ENCODE results near the gene ATG7. TPM values are rescaled to one million over a fixed set of nuclear protein-coding genes. Genes with fewer than 3 reads are reported as not detected.
"Not testable (repeated sequence)": the region's sequence is repeated elsewhere in the genome, so short reads cannot be mapped to it uniquely, and the experiment has no call there.

The ATG7 gene
- total RNA-seq, 1 donor from 2014 or later, result 62.9 TPM

DNA sequence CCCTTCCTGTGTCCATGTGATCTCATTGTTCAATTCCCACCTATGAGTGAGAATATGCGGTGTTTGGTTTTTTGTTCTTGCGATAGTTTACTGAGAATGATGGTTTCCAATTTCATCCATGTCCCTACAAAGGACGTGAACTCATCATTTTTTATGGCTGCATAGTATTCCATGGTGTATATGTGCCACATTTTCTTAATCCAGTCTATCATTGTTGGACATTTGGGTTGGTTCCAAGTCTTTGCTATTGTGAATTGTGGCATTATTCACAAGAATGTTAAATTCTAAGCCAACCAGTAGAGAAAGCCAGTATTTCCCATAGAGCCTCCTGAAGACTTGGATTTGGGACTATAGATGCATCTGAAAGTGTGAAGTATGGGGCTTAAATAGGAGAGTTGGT is 230.2 kb downstream of the ATG7 start:
- not testable (repeated sequence) for DNase-seq (ENCODE audit: low spot score)

DNA sequence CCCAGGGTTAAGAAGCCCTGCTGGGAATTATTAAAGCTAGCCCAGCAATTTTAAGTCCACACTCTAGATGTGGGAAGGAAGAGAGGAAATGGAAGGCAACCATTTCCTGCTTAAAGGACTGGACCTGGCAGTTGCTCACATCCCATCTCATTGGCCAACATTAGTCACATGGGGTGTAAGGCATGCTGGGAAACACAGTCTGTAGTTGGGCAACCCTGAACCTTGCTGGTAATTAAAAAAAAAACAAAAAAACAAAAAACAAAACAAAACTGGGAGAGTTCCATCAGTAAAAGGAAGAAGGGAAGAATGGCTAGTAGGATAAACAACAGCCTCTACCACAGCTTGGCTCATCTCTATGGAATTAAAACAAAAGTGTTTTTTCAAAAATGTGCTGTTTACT is 235.5 kb downstream of the ATG7 start:
- DNase-seq (ENCODE audit: low spot score), result no peak

DNA sequence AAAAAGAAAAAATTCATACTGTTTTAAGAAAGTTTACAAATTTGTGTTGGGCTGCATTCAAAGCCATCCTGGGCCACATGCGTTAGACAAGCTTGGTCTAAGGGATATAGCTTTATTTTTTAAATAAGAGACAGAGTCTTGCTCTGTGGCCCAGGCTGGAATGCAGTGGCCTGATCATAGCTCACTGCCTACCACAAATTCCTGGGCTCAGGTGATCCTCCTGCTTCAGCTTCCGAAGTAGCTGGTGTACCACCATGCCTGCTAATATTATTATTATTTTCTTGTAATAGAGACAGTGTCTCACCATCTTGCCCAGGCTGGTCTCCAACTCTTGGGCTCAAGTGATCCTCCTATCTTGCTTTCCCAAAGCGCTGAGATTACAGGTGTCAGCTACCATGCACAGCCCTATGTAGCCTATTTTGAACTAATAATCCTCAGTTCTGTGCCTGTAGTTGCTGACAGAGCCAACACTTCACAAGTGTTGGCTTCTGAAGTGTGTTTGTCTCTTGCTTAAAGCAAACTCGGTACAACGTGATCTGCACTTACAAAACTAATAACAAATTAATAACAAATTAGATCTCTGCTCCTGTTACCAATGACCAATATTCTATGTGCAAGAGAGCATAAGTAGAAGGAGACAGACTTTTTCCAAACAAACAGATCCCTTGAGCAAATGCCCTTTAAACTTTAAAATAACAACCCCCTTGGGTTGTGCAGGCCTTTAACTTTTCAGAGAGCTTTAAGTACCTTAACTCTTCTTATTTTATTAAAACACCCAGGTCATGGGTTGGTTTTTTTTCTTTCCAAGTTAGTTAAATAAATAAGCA is 236.4 kb downstream of the ATG7 start:
- no peak for DNase-seq (ENCODE audit: low spot score)

DNA sequence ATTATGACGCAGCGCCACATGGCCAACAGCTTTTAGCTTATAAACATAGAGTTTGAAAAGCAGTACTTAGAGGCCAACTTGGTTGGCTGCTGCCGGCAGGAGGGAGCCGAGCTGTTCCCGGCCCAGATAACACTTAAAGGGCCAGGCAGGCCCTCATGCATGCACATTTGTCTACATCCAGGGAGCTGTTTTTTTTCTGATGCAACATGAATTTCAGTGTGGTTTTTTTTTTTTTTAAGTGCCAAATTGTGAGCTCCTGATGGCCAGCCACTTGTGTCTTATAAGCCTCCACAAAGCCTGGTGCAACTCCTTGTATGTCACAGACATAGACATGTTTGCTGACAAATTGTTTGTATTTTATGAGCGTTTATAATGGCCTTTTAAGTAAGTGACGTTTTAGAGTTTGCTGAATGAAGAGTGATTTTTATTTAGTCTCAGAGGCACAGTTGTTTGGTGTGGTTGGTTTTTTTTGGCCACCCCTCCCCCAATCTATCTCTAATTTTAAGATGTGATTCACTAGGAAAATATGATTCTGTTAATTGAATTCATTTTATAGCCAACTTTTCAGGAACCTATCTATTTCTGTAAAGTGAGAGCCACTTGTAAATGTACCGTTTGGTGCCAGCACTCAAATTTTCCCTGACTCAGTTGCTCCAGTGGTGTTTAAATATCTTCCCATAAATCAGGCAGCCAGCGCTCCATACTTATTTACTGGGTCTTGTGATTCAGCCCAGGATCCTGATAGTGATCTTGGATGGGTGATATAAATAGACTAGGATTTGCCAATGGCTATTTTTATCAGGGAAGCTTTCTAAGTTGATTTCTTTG is 237.2 kb downstream of the ATG7 start:
- DNase-seq (ENCODE audit: low spot score), result peak; percentile 78

DNA sequence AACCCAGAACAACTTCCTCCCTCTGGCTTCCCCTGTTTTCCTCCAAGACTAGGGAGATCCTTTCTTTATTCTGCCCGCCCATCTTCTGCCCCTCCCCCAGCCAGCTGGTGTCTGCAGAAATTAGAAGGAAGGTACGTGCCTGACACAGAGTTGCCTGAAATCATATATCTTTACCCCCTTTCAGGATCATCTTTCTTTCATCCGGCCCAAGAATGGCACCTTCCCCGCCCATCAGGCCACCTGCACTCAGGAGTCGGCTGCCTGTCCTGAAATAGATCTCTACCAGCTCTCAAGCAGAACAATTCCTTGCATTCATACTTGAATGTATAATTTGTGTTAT is 237.8 kb downstream of the ATG7 start:
- DNase-seq (ENCODE audit: low spot score), result peak; percentile 38

DNA sequence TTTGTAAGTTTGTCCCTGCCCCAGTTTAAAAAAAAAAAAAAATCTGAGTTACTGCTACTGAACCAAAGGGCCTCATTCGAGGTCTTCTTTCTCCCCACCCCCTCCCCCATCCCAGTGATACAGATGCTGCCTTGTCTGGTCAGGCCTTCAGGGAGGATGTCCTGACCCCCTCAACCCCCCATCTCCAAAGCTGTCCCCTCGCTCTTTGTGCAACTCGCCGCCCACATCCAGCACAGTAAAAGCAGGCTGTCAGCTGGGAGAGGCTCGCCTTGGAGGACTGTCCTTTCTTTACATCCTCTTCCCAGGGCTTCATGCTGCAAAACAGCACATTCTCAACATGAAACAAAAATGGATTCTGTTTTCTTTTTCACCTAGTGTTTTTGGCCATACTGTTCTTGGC is 238.2 kb downstream of the ATG7 start:
- DNase-seq (ENCODE audit: low spot score), result peak; percentile 43

DNA sequence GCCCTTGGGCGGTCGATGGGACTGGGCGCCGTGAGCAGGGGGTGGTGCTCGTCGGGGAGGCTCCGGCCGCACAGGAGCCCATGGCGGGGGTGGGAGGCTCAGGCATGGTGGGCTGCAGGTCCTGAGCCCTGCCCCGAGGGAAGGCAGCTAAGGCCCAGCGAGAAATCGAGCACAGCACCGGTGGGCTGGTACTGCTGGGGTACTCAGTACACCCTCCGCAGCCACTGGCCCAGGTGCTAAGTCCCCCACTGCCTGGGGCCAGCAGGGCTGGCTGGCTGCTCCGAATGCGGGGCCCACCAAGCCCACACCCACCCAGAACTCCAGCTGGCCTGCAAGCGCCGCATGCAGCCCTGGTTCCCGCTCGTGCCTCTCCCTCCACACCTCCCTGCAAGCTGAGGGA is 239.4 kb downstream of the ATG7 start:
- DNase-seq (ENCODE audit: low spot score), result peak; percentile 37

DNA sequence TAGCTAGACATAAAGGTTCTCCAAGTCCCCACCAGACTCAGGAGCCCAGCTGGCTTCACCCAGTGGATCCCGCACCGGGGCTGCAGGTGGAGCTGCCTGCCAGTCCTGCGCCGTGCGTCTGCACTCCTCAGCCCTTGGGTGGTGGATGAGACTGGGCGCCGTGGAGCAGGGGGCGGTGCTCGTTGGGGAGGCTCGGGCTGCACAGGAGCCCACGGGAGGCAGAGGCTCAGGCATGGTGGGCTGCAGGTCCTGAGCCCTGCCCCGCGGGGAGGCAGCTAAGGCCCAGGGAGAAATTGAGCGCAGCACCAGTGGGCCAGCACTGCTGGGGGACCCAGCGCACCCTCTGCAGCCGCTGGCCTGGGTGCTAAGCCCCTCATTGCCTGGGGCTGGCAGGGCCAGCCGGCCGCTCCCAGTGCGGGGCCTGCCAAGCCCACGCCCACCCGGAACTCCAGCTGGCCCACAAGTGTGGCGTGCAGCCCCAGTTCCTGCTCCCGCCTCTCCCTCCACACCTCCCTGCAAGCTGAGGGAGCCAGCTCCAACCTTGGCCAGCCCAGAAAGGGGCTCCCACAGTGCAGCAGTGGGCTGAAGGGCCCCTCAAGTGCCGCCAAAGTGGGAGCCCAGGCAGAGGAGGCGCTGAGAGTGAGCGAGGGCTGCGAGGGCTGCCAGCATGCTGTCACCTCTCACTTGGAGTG is 241.1 kb downstream of the ATG7 start:
- peak; percentile 36 for DNase-seq (ENCODE audit: low spot score)

DNA sequence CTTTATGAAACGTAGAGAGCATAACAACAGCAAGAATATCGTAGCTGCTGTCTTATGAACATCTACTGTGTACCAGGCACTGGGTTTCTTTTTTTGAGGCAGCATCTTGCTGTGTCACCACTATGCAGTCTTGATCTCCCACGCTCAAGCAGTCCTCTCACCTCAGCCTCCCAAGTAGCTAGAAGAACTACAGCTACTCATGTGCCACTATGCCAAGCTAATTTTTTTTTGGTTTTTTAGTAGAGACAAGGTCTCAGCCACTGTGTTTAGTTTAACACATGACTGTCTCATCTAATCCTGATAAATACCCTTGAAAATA is 241.6 kb downstream of the ATG7 start:
- no peak for DNase-seq (ENCODE audit: low spot score)

DNA sequence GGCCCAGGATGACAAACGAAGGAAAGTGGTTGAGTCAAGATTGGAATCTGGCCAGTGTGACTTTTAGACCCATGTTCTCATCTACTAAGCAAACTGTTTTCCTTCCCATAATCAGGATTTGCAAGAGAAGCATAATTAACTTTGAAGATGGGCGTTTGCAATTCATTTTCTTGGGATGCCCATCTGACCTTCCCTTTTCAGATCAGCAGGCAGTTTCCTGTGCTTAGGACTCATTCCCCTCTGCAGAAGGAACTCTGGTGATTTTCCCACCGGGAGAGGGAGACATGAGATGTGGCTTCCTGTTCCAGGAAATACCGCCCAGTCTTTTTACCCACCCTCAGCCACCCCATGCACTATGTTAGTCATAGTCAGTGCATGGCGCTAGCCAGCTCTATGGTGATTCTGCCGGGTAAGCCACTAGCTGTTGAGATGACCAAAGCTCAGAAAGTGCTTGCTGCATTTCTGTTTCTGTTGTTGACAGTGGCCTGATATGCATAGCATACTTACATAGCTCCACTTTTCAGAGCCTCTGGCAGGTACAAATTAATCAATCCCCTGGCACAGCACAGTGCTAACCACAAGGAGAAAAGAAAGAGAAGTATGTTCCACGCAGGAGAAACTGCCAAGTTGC is 242.1 kb downstream of the ATG7 start:
- DNase-seq (ENCODE audit: low spot score), result peak; percentile 62

DNA sequence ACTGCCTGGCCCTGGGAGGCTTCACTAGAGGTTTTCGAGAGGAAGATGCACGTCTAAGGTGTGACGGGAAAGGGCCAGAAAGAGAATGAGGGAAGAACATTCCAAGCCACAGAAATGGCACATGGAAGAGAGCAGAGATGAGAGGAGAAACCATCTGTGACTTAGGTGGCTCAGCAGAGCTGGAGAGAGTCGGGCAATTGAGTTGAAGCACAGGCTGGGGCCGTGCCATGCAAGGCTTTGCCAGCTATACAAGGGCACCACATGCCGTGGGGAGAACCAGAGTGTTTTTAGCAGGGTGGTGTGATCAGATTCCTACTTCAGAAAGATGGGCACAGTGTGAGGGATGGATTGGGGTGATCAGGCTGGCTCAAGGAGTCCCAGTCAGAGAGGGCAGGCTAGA is 245.4 kb downstream of the ATG7 start:
- DNase-seq (ENCODE audit: low spot score), result peak; percentile 17

DNA sequence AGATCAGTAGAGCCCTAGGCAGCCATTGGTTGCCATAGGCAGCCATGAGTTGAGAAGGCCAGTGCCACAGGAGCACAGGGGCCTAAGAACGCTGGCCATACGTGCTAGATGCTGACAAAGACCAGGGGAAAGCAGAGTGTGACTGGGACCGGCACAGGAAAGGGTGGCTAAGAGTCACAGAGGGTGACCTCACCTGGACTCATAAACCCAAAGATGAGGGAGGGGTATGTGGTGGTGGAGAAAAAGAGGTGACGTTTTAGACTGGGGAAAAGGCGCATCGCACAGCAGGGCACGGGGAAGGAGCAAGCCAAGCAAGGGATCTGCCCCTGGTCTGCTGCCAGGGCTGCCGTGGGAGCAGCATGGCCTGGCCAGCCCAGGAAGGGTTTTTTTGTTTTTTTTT is 249.0 kb downstream of the ATG7 start:
- peak; percentile 38 for DNase-seq (ENCODE audit: low spot score)

DNA sequence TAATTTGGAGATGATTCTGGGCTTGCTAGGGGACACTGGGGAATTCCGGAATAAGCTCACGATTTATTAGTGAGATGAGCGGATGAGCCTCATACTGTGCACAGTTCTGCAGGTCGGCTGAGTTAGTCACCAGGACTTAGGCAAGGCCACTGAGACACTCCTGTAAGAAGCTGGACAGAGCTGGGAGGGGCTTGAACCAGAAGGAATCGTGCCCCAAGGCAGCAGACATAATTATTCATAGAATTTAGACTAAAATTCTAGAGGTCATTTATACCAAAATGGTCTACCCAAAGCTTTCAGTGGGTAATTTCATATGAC is 250.2 kb downstream of the ATG7 start:
- DNase-seq (ENCODE audit: low spot score), result peak; percentile 1

DNA sequence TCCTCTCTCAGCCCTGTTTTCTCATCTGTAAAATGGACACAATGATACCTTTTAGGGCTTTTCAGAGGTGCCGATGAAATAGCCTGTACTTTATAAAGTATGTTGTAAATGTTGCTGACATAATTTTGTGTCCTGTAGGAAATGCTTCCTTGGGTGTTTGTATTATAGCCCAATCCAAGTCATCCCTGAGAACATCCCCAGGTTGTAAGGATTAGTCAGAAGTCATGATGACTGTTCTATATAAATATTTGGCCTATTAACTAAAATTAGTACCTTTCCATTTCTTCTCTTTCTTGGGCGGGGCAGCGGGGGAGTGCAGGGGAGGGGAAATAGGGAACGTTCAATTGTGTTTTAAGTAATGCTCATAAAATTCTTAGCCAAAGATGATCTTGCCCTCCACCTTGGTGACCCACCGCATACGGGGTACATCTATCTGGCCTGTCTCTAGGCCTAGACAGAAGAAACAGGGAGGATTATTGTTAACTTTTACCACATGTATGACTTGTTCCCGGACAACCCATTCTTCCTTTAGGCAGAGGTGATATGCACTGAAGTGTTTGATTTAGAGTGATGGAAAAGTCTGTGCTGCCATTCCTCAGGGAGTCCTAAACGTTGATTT is 250.9 kb downstream of the ATG7 start:
- DNase-seq (ENCODE audit: low spot score), result no peak

DNA sequence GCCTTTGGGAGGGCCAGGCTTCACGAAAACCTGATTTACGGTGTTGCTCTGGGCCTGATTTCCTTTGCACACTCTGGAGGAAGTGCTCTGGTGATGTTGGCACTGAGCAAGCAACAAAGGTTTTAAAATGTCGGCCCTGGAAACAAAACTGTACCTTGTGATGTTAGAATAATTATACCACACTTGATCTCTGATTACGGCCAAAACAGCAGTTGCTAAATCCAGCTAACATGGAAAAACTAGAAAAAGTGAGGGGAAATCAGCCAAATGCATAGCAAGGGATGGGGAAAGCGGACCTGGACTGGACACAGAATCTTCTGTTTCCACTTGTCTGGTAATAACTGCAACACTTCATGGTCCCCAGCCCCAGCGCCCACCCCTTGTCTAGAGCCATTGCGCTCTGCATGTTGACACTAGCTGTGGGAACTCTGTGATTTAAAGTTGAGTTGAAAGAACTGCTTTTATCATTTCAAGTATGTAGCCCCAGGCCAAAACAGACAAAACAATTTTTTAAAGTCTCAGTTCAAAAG is 251.4 kb downstream of the ATG7 start:
- no peak for DNase-seq (ENCODE audit: low spot score)

DNA sequence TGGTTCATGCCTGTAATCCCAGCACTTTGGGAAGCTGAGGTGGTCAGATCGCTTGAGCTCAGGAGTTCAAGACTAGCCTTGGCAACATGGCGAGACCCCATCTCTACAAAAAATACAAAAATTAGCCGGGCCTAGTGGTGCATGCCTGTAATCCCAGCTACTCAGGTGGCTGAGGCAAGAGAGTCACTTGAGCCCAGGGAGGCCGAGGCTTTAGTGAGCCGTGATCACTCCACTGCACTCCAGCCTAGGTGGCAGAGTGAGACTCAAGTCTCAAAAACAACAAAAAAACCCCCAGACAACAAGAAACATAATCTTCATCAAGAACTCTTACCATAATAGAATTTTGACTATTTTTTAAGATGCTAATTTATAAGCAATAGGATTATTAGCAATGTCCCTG is 253.9 kb downstream of the ATG7 start:
- peak; percentile 6 for DNase-seq (ENCODE audit: low spot score)

DNA sequence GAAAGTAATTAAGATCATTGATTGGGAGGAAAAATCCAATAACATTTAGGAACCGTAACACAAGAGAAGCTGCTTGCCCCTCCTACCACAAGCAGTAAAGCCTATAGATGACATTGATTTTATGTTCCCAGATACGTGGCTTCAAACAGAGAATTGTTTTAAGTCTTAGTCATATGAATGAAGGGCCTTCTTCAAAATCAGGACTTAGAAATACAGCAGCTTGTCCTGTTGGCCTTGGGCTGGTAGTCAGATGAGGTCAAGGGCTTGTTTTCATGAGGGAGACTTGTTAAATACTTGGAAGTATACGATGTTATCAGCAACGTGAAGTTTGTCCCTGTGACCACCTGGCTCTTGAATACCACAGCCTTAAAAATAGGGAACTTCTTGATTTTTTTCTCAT is 257.1 kb downstream of the ATG7 start:
- DNase-seq (ENCODE audit: low spot score), result no peak

DNA sequence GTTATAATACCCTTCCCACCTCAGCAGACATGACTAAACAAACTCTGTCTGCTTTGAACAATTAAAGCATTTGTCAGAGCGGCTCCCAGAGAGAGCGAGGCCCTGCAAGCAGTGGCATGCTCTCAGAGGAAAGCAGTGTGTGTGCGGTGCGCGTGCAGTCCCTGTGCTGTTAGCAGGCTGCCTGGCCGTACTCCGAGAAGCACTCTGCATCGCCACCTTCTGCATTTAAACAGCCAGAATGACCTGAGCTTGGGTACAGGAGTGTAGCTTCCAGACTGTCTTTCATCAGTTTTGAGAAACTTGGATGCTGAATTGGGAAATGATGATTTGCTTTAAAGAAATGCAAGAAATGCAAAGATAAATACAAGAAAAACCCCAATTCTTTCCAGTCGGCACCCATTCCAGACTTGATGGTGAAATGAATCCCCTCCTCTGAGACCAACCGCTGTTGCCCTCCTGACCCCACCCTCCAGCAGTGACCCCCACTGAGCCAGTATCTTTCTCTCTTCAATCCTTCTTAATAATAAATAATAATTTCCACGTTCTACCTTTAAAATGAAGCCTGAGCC is 258.0 kb downstream of the ATG7 start:
- DNase-seq (ENCODE audit: low spot score), result peak; percentile 81

DNA sequence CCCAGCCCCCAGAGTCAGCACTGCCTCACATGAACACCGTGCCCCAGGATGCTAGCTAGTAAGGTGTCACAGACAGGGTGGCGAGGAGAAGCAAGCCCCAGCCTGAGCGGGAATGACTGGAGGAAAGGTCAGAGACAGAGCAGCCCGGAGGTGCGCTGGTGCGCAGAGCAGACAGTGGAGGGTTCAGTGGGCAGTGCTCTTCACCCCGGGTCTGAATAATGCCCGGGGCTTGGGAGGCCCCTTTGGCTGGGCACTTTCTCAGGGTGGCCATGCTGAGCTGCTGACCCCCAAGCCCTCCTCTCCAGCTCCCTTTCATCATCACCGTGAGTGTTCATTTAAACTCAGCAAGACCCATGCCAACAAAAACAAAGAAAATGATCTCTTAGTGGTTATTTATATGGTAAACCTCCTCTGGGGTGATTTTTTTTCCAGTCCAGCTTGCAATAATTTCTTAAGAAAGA is 260.8 kb downstream of the ATG7 start:
- DNase-seq (ENCODE audit: low spot score), result peak; percentile 44

DNA sequence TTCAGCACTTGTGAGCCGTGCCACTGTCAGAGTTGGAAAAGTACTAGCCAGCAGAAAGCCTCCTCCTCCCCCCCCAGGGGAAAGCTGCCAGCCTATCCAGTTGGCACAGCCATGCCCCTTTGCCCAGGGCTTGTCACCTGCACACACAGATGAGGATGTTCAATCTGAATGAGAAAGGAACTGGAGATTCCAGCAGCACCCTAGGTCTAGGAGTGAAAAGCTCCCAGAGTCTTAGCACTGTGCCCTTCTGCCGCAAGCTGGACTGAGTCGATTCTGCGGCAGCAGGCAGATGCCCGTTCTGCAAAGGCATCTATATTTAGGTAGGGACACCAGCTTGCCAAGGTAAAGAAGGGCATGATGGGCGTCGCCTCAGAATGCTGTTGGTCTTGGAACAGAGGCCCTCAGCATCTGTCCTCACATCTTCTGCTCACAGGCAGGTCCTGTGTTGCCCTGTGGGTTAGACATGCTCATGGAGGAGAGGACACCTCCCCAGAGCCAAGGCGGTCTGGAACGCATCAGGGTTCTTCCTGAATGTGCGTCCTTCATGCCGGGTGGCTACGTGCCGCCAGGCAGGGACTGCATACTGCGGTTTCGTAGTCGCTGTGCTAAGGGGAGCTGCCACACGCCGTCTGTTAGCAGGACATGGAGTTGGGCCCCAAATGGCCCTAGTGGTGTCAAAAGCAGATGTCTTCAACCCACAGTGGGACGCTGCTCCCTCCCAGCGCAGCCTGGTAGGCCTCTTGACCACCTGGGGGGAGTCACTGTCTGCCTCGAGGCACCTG is 262.0 kb downstream of the ATG7 start:
- peak; percentile 42 for DNase-seq (ENCODE audit: low spot score)

DNA sequence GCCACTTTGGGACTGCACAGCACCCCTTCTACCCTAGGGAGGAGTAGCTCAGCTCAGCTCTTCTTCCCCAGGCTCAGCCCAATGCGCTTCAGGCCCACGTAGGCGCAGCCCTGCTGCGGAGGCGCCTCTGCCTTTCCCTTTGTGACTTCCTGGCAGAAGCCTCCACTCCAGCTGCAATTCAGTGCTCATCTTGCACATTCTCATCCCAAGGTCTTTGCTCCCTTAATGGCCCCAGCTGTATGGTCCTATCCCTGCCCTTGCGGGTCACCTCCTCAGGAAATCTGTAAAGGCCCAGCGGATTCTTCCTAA is 262.6 kb downstream of the ATG7 start:
- no peak for DNase-seq (ENCODE audit: low spot score)

Measured in ureter (tissue), 1 donor.